Measurements from ENCODE around the gene HLA-DPA1. TPM values are rescaled to one million over a fixed set of nuclear protein-coding genes. Genes with fewer than 3 reads are reported as not detected.
"Not testable (repeated sequence)": the region's sequence is repeated elsewhere in the genome, so short reads cannot be mapped to it uniquely, and the experiment has no call there.

HLA-DPA1 gene
- total RNA-seq, 1 donor = 0.18 TPM

DNA sequence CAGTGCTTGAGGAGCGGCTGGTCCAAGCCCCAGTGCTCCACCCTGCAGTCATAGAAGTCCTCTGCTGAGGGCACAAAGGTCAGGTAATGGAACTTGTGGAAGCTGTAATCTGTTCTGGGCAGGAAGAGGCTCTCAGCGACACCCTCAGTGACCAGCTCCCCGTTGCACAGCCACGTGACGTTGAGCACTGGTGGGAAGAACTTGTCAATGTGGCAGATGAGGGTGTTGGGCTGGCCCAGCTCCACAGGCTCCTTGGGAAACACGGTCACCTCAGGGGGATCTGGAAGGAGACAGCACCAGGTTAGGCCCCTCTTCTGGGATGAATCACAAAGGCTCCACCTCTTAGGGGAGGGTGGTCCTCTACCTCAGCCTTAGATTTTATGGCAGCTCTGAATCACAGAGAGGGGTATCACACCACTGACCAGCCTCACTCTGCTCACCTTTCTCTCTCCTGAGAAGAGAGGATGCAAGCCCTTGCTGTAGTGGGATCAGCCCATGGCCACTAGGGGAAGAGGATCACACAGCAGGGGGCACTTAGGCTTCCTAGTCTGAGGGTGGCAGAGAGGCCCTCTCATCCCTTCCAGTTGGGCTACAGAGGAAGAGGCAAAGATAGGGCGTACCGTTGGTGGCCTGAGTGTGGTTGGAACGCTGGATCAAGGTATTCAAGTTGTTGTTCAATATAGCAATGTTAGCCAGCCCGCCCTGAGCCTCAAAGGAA lies 4.3 kb downstream of the HLA-DPA1 start:
- TF ChIP-seq, protein P1, sequence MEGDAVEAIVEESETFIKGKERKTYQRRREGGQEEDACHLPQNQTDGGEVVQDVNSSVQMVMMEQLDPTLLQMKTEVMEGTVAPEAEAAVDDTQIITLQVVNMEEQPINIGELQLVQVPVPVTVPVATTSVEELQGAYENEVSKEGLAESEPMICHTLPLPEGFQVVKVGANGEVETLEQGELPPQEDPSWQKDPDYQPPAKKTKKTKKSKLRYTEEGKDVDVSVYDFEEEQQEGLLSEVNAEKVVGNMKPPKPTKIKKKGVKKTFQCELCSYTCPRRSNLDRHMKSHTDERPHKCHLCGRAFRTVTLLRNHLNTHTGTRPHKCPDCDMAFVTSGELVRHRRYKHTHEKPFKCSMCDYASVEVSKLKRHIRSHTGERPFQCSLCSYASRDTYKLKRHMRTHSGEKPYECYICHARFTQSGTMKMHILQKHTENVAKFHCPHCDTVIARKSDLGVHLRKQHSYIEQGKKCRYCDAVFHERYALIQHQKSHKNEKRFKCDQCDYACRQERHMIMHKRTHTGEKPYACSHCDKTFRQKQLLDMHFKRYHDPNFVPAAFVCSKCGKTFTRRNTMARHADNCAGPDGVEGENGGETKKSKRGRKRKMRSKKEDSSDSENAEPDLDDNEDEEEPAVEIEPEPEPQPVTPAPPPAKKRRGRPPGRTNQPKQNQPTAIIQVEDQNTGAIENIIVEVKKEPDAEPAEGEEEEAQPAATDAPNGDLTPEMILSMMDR (IDR thresholded peaks at IDR 0.05; ENCODE audit: insufficient read depth, low read length) = no peak
- no peak for DNase-seq (ENCODE audit: low read depth)

GRCh38 chr6:33066917-33067521 lies 6.4 kb downstream of the HLA-DPA1 start:
- DNase-seq (ENCODE audit: low read depth) = no peak
- TF ChIP-seq, protein P1 (IDR thresholded peaks at IDR 0.05; ENCODE audit: insufficient read depth, low read length) = no peak
- no peak overlapping the region for H3K4me3 ChIP-seq (ENCODE audit: low read depth, low read length)

More for the DNA sequence above, 4.3 kb downstream of the HLA-DPA1 start:
- H3K4me3 ChIP-seq (ENCODE audit: low read depth, low read length) = no peak overlapping the region

DNA sequence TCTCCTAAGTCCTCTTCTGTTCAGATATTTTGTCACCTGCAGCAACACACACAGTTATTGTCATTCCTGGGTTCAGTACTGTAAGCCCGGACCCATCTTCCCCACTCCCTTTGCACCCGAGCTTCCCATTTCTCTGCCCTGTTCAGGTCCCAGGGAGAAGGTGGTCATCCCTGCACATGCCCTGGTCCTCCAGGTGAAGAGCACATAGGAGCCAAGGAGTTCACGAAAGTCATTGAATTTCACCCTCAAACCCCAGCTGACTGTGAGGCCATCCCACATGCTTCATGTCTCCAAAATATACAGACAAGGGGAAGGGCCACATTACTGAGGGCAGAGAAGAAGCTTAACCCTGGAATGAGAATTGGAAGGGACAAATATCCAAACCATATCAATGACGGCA lies 8.1 kb downstream of the HLA-DPA1 start:
- no peak overlapping the region for H3K4me3 ChIP-seq (ENCODE audit: low read depth, low read length)
- no peak for DNase-seq (ENCODE audit: low read depth)
- TF ChIP-seq, protein P1 (IDR thresholded peaks at IDR 0.05; ENCODE audit: insufficient read depth, low read length) = no peak

- TF ChIP-seq, protein P1 (IDR thresholded peaks at IDR 0.05; ENCODE audit: insufficient read depth, low read length) = no peak
- H3K4me3 ChIP-seq (ENCODE audit: low read depth, low read length) = no peak overlapping the region
- DNase-seq (ENCODE audit: low read depth) = no peak
Measured at GRCh38 chr6:33064723-33065122, 8.7 kb downstream of the HLA-DPA1 start.

DNA sequence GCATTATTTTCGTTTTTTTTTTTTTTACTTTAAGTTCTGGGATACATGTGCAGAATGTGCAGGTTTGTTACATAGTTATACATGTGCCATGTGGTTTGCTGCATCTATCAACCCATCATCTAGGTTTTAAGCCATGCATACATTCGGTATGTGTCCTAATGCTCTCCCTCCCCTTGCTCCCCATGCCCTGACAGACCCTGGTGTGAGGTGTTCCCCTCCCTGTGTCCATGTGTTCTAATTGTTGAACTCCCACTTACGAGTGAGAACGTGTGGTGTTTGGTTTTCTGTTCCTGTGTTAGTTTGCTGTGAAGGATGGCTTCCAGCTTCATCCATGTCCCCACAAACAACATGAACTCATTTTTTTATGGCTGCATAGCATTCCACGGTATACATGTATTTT lies 10.0 kb downstream of the HLA-DPA1 start:
- DNase-seq (ENCODE audit: low read depth); H3K4me3 ChIP-seq (ENCODE audit: low read depth, low read length): not testable (repeated sequence)

- H3K4me3 ChIP-seq (ENCODE audit: low read depth, low read length) = no peak overlapping the region
- TF ChIP-seq, protein P1 (IDR thresholded peaks at IDR 0.05; ENCODE audit: insufficient read depth, low read length) = no peak
- DNase-seq (ENCODE audit: low read depth) = peak; percentile 11
Measured at GRCh38 chr6:33061987-33062386, 11.5 kb downstream of the HLA-DPA1 start.

DNA sequence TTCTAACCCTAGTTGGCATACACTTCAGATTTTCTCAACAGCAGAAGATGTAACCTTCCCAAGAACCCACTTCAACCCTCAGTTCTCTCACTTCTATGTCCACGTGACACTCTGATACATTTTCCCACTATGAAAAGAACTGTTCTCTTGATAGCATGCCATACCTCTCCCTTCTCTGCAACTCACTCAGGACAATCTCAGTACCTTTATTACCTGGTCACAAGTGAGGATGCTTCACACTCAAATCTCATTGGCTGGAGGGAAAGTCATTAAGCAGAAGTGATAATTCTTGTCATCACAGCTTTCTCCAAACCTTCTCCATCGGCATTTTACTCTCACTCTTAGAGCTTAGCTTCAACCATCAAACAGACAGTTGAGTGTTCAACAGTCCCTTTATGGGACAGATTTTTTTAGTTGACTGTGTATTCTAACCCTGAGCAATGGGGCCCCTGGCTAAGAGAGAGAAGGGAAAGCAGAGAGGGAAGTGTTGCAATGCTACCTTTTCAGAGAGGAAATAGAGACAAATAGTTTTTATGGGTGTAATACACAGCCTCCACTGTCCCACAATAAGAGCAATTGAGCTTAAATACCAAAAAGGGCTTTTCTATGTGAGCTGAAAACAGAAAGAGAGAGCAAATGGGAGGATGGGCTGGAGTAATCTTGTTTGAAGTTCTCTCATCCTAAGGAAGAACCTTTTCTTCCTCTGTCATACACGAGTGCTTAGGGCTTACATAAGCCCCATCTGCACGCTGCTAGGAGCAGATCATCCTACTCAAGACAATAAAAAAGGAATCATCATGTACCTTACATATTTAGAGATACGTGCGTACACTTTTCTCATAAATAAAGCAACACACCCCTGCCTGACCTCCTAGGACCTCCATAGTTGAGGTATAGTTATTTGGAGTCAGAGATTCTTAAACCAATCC lies 16.0 kb downstream of the HLA-DPA1 start:
- TF ChIP-seq, protein P1 (IDR thresholded peaks at IDR 0.05; ENCODE audit: insufficient read depth, low read length) = no peak
- no peak for DNase-seq (ENCODE audit: low read depth)
- no peak overlapping the region for H3K4me3 ChIP-seq (ENCODE audit: low read depth, low read length)

Measured in fibroblast of the aortic adventitia (primary cell).